HepG2 (cell line): Measurements from ENCODE around the gene GPR152. TPM values are rescaled to one million over a fixed set of nuclear protein-coding genes. Genes with fewer than 3 reads are reported as not detected.

ENCODE experiments used
- BCLAF1 ChIP-seq: fragments of 450-650 bp; IDR thresholded peaks from 2 replicates; pipeline ENCODE4 v1.6.1; 2017; ENCODE audit warnings: mild to moderate bottlenecking
- GLMP ChIP-seq: sonication (generic); formaldehyde crosslinking; IDR thresholded peaks from 2 replicates; pipeline ENCODE4 v1.9.0; 2021; ENCODE audit warnings: missing genetic modification reagents, mild to moderate bottlenecking, borderline replicate concordance
- HNF4G ChIP-seq, 2 experiments: sonication (generic) in 1 of 2; formaldehyde crosslinking in 1 of 2; IDR thresholded peaks; 2 replicates each; pipeline versions ENCODE4 v1.4.0 to v1.6.1; 2011 to 2020; ENCODE audit warnings: borderline replicate concordance in 2 of 2, low read depth in 2 of 2, mild to moderate bottlenecking in 2 of 2, low read length in 1 of 2, missing genetic modification reagents in 1 of 2, moderate library complexity in 1 of 2
- KLF16 ChIP-seq, 2 experiments: sonication (generic) in 1 of 2; formaldehyde crosslinking in 1 of 2; IDR thresholded peaks; 2 replicates each; pipeline versions ENCODE4 v1.6.1 to v1.8.0; 2016 to 2023; ENCODE audit warnings: missing genetic modification reagents in 2 of 2, missing compliant biosample characterization in 1 of 2
- NFE2L1 ChIP-seq: sonication (generic); formaldehyde crosslinking; IDR thresholded peaks from 2 replicates; pipeline ENCODE4 v1.4.0; 2020; ENCODE audit warnings: missing genetic modification reagents, mild to moderate bottlenecking, borderline replicate concordance
- PHF20 ChIP-seq: sonication (generic); formaldehyde crosslinking; IDR thresholded peaks from 2 replicates; pipeline ENCODE4 v1.5.0; 2020; ENCODE audit warnings: mild to moderate bottlenecking, missing genetic modification reagents
- POLR2AphosphoS2 ChIP-seq: IDR thresholded peaks from 2 replicates; pipeline ENCODE4 v1.6.1; 2011; ENCODE audit warnings: low read depth, low read length, improper control_type of control experiment
- SRF ChIP-seq: IDR thresholded peaks from 2 replicates; pipeline ENCODE4 v1.6.1; 2011; ENCODE audit warnings: mild to moderate bottlenecking, low read depth, low read length, moderate library complexity
- SUZ12 ChIP-seq: fragments of 150-350 bp; IDR thresholded peaks from 2 replicates; pipeline ENCODE4 v1.6.1; 2014; ENCODE audit warnings: low read depth, low read length
- TCF12 ChIP-seq, 2 experiments: fragments of 450-650 bp in 1 of 2; sonication (generic) in 1 of 2; formaldehyde crosslinking in 1 of 2; IDR thresholded peaks; 2 replicates each; pipeline versions ENCODE4 v1.6.1 to v1.8.0; 2017 to 2022; ENCODE audit warnings: antibody characterized with exemption in 1 of 2, mild to moderate bottlenecking in 1 of 2, missing genetic modification reagents in 1 of 2, moderate library complexity in 1 of 2
- ZBTB39 ChIP-seq: sonication (generic); formaldehyde crosslinking; IDR thresholded peaks from 2 replicates; pipeline ENCODE4 v1.5.0; 2020; ENCODE audit warnings: missing genetic modification reagents
- ZNF180 ChIP-seq: sonication (generic); formaldehyde crosslinking; IDR thresholded peaks from 2 replicates; pipeline ENCODE4 v1.4.0; 2020; ENCODE audit warnings: low read depth, missing genetic modification reagents, borderline replicate concordance
- ZNF329 ChIP-seq: sonication (generic); formaldehyde crosslinking; IDR thresholded peaks from 2 replicates; pipeline ENCODE4 v1.9.0; 2021; ENCODE audit warnings: low read depth, mild to moderate bottlenecking, missing genetic modification reagents
- ZNF331 ChIP-seq: sonication (generic); formaldehyde crosslinking; IDR thresholded peaks from 2 replicates; pipeline ENCODE4 v1.4.0; 2020; ENCODE audit warnings: missing genetic modification reagents
- ZNF746 ChIP-seq: sonication (generic); formaldehyde crosslinking; IDR thresholded peaks from 2 replicates; pipeline ENCODE4 v1.8.0; 2022; ENCODE audit warnings: mild to moderate bottlenecking, missing genetic modification reagents
- ZNF766 ChIP-seq: sonication (generic); formaldehyde crosslinking; IDR thresholded peaks from 2 replicates; pipeline ENCODE4 v1.5.0; 2020; ENCODE audit warnings: missing genetic modification reagents, borderline replicate concordance
- ZNF790 ChIP-seq: sonication (generic); formaldehyde crosslinking; IDR thresholded peaks from 2 replicates; pipeline ENCODE4 v1.8.0; 2022; ENCODE audit warnings: missing genetic modification reagents, mild to moderate bottlenecking, borderline replicate concordance
- ZNF850 ChIP-seq: sonication (generic); formaldehyde crosslinking; conservative IDR thresholded peaks from 2 replicates; pipeline ENCODE4 v1.9.0; 2021; ENCODE audit warnings: mild to moderate bottlenecking, missing genetic modification reagents
- ZNF878 ChIP-seq: sonication (generic); formaldehyde crosslinking; IDR thresholded peaks from 2 replicates; pipeline ENCODE4 v1.8.1; 2023; ENCODE audit warnings: mild to moderate bottlenecking, missing genetic modification reagents, moderate library complexity
- ZSCAN25 ChIP-seq: sonication (generic); formaldehyde crosslinking; IDR thresholded peaks from 2 replicates; pipeline ENCODE4 v1.8.0; 2022; ENCODE audit warnings: mild to moderate bottlenecking, missing genetic modification reagents
- polyA plus RNA-seq, 8 experiments: library from polyadenylated mRNA; depleted of rRNA in 3 of 8; stranded (reverse) in 7 of 8; unstranded in 1 of 8; fragments of >200 nt; fragmentation: Illumina TruSeq in 4 of 8; extraction: Trizol in 4 of 8; gene quantifications; 2 replicates each; pipeline versions ENCODE4 v1.2.1 to v1.2.3, GENCODE V29; 2011 to 2016; ENCODE audit warnings: low read depth in 4 of 8, missing spikeins in 1 of 8, mixed read lengths in 1 of 8; ENCODE audit not compliant: insufficient read depth in 1 of 8
- total RNA-seq, 5 experiments: library from RNA; depleted of rRNA; stranded (reverse); fragments of >200 nt; fragmentation: Illumina TruSeq; extraction: Trizol; gene quantifications; 2 replicates each; pipeline ENCODE4 v1.2.3, GENCODE V29; 2016; ENCODE audit warnings: low read depth in 1 of 5
- TF ChIP-seq, protein P1 (sequence below): sonication (generic); formaldehyde crosslinking; IDR thresholded peaks from 2 replicates; pipeline ENCODE4 v1.4.0; 2020; ENCODE audit warnings: mild to moderate bottlenecking, low read depth, missing genetic modification reagents

GPR152 gene
- total and polyA plus RNA-seq, 2 of the 13 experiments (the other 11 are each of a cell fraction or from before 2014, with no cell fraction given) = not detected

GRCh38 chr11:67482827-67483798 is 30.6 kb upstream of the GPR152 start, which contains the start of gene AIP (continued):
- peak; percentile 94 for TF ChIP-seq ZNF746 (CRISPR knock-in tag)
- peak; percentile 73 for TF ChIP-seq PHF20 (CRISPR knock-in tag)
- no peak for TF ChIP-seq POLR2AphosphoS2
- TF ChIP-seq GLMP = no peak
- TF ChIP-seq ZNF331 (CRISPR knock-in tag) = peak; percentile 89; the same call in 1 of the 2 replicates
- no peak for TF ChIP-seq ZBTB39
- no peak for TF ChIP-seq BCLAF1
- TF ChIP-seq, protein P1, sequence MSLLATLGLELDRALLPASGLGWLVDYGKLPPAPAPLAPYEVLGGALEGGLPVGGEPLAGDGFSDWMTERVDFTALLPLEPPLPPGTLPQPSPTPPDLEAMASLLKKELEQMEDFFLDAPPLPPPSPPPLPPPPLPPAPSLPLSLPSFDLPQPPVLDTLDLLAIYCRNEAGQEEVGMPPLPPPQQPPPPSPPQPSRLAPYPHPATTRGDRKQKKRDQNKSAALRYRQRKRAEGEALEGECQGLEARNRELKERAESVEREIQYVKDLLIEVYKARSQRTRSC (CRISPR knock-in tag) = peak; percentile 95
- TF ChIP-seq ZNF329 = peak; percentile 73; the same call in 1 of the 2 replicates
- TF ChIP-seq KLF16 (CRISPR knock-in tag; IDR thresholded peaks at IDR 0.05) = peak; percentile 75 to 95; a peak in 3 of 4 replicates
- TF ChIP-seq ZNF850 = peak; percentile 34; the same call in 1 of the 2 replicates
- peak; percentile 96 for TF ChIP-seq ZNF790
- no peak for TF ChIP-seq TCF12 (IDR thresholded peaks at IDR 0.05)
- no peak; the same call in 1 of the 2 replicates for TF ChIP-seq TCF12 (CRISPR knock-in tag; IDR thresholded peaks at IDR 0.05)
- TF ChIP-seq HNF4G (IDR thresholded peaks at IDR 0.05; ENCODE audit: borderline replicate concordance, low read depth, low read length) = peak; percentile 71
- TF ChIP-seq HNF4G (CRISPR knock-in tag; IDR thresholded peaks at IDR 0.05; ENCODE audit: borderline replicate concordance, low read depth) = peak; percentile 75; the same call in 1 of the 2 replicates
- TF ChIP-seq ZNF878 (CRISPR knock-in tag) = peak; percentile 97
- TF ChIP-seq SRF = no peak
- no peak for TF ChIP-seq ZNF180 (CRISPR knock-in tag)
- TF ChIP-seq ZNF766 (CRISPR knock-in tag) = peak; percentile 98
- no peak for TF ChIP-seq SUZ12
- TF ChIP-seq NFE2L1 (CRISPR knock-in tag) = no peak; the same call in 1 of the 2 replicates
- TF ChIP-seq ZSCAN25 (CRISPR knock-in tag) = peak; percentile 86
